DOHH2 (cell line): ENCODE data around the gene TMEM266.

Experiments used
- H3F3A ChIP-seq: fragments of 200-600 bp; sonication (generic), shearing (Covaris generic); 2 replicates; pipeline ENCODE4 v1.6.0; 2016; ENCODE audit warnings: antibody characterized with exemption, mild to moderate bottlenecking; ENCODE audit not compliant: control insufficient read depth, insufficient read depth
- H3K27ac ChIP-seq: fragments of 200-600 bp; sonication (generic); 2 replicates; pipeline ENCODE4 v1.5.1; 2014; ENCODE audit warnings: low read depth, mild to moderate bottlenecking, low read length, moderate library complexity
- H3K27me3 ChIP-seq: fragments of 200-600 bp; sonication (generic); 2 replicates; pipeline ENCODE4 v1.6.1; 2014; ENCODE audit warnings: mild to moderate bottlenecking, low read length, mixed read lengths; ENCODE audit not compliant: control insufficient read depth
- H3K36me3 ChIP-seq: fragments of 200-600 bp; sonication (generic); 2 replicates; pipeline ENCODE4 v1.6.1; 2014; ENCODE audit warnings: mild to moderate bottlenecking, low read length, moderate library complexity, mixed read lengths; ENCODE audit not compliant: control insufficient read depth
- H3K4me1 ChIP-seq: fragments of 200-600 bp; sonication (generic); 2 replicates; pipeline ENCODE4 v1.6.1; 2014; ENCODE audit warnings: mild to moderate bottlenecking, low read length, mixed read lengths; ENCODE audit not compliant: control insufficient read depth
- H3K4me2 ChIP-seq: fragments of 200-600 bp; sonication (generic); 2 replicates; pipeline ENCODE4 v1.6.0; 2014; ENCODE audit warnings: mild to moderate bottlenecking, low read length, moderate library complexity
- H3K4me3 ChIP-seq: fragments of 200-600 bp; sonication (generic); 2 replicates; pipeline ENCODE4 v1.5.1; 2014; ENCODE audit warnings: mild to moderate bottlenecking, low read length, mixed read lengths
- H3K79me2 ChIP-seq: fragments of 200-600 bp; sonication (generic); 2 replicates; pipeline ENCODE4 v1.6.1; 2014; ENCODE audit warnings: mild to moderate bottlenecking, low read length, mixed read lengths; ENCODE audit not compliant: control insufficient read depth
- H3K9me2 ChIP-seq: fragments of 200-600 bp; sonication (generic); replicated peaks from 2 replicates; pipeline ENCODE4 v1.6.1; 2014; ENCODE audit warnings: mild to moderate bottlenecking, low read length, mixed read lengths; ENCODE audit not compliant: control insufficient read depth
- H3K9me3 ChIP-seq: fragments of 200-600 bp; sonication (generic); 2 replicates; pipeline ENCODE4 v1.6.1; 2014; ENCODE audit warnings: antibody characterized with exemption, low read length, mixed read lengths; ENCODE audit not compliant: control insufficient read depth, insufficient read depth
- H4K20me1 ChIP-seq: fragments of 200-600 bp; sonication (generic); 2 replicates; pipeline ENCODE4 v1.6.0; 2014; ENCODE audit warnings: low read depth, mild to moderate bottlenecking, antibody characterized with exemption, low read length, moderate library complexity; ENCODE audit not compliant: control insufficient read depth, insufficient read depth
- CTCF ChIP-seq: fragments of 200-600 bp; sonication (generic); IDR thresholded peaks from one replicate; pipeline ENCODE4 v1.5.1; 2014; ENCODE audit warnings: antibody characterized with exemption, mild to moderate bottlenecking, low read depth, low read length; ENCODE audit not compliant: poor library complexity, severe bottlenecking
- EZH2phosphoT487 ChIP-seq: fragments of 200-600 bp; sonication (generic); IDR thresholded peaks from 2 replicates; pipeline ENCODE4 v1.6.1; 2017; ENCODE audit warnings: borderline replicate concordance, mild to moderate bottlenecking, antibody characterized with exemption, low read length, moderate library complexity, mixed read lengths

The TMEM266 gene

DNA sequence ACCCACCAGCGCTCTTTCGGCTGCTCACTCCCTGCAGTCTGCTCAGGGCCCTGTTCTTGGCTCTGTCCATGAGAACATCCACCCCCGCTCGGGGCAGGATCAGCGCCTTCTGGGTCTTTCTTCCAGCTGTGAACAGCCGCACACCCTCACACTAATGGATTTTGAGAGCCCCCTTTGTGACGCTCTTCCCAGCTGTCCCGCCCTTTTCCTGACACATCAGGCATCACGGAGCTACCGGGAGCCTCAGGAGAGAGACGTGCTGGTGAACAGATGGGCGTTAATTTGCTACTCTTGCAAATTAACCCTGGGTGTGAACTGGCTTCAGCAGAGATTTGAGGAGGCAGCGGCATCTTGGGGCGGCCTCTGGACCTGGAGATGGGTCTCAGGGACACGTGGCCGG is 113.0 kb downstream of the TMEM266 start:
- Histone ChIP-seq H4K20me1 (no peaks in the 10 kb centered on the region), H3K4me3 (no peak overlapping the region), H3F3A (no peaks in the 10 kb centered on the region), H3K9me2 (no peaks in the 10 kb centered on the region), H3K27me3 (no peaks in the 10 kb centered on the region), H3K27ac (no peak overlapping the region), H3K36me3 (no peaks in the 10 kb centered on the region), H3K79me2 (no peaks in the 10 kb centered on the region), H3K9me3 (no peaks in the 10 kb centered on the region), H3K4me2 (no peak overlapping the region), H3K4me1 (no peaks in the 10 kb centered on the region; the same call in 1 of the 2 replicates)
- TF ChIP-seq EZH2phosphoT487 (no peak), CTCF (no peak)

DNA sequence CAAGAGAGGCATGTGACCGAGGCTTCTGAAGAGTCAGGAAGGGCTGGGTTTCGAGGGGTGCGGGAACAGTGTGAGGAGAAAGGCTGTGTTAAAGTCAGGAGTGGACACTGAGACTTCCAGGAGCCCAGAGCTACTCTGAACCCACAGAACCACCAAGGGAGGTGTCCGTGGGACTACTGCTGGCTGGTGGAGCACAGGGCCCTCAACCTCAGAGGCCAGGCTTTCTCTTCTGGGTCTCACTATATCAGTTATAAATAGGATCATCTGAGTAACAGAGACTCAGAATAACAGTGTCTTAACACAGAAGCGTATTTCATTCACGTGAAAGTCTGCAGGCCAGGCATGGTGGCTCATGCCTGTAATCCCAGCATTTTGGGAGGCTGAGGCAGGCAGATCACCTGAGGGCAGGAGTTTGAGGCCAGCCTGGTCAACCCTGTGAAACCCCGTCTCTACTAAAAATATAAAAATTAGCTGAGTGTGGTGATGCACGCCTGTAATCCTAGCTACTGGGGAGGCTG is 113.6 kb downstream of the TMEM266 start:
- H3K79me2 ChIP-seq = no peaks in the 10 kb centered on the region
- no peak overlapping the region for H3K4me2 ChIP-seq
- H3K4me1 ChIP-seq = no peaks in the 10 kb centered on the region; the same call in 1 of the 2 replicates
- no peaks in the 10 kb centered on the region for H3K36me3 ChIP-seq
- no peaks in the 10 kb centered on the region for H3K9me3 ChIP-seq
- no peaks in the 10 kb centered on the region for H4K20me1 ChIP-seq
- TF ChIP-seq EZH2phosphoT487 = no peak
- no peak for TF ChIP-seq CTCF
- H3K9me2 ChIP-seq = no peaks in the 10 kb centered on the region
- no peaks in the 10 kb centered on the region for H3F3A ChIP-seq
- no peaks in the 10 kb centered on the region for H3K27me3 ChIP-seq
- no peak overlapping the region for H3K27ac ChIP-seq
- H3K4me3 ChIP-seq = no peak overlapping the region

DNA sequence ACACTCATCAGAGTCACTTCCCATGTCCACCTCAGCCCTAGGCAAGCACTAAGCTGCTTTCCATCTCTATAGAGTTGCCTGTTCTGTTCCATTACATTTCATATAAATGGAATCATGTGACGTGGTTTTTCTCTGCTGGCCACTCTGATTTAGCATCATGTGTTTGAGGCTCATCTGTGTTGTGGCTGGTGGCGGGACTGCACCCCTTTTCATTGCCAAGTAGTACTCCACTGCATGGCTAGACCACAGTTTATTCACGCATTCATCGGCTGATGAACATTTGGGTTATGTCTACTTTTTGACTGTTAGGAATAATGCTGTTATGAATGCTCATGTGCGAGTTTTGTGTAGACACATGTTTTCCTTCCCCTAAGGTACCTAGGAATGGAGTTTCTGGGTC is 114.9 kb downstream of the TMEM266 start:
- Histone ChIP-seq H3K4me3 (no peak overlapping the region), H3K4me1 (no peaks in the 10 kb centered on the region)
- no peak for TF ChIP-seq EZH2phosphoT487

DNA sequence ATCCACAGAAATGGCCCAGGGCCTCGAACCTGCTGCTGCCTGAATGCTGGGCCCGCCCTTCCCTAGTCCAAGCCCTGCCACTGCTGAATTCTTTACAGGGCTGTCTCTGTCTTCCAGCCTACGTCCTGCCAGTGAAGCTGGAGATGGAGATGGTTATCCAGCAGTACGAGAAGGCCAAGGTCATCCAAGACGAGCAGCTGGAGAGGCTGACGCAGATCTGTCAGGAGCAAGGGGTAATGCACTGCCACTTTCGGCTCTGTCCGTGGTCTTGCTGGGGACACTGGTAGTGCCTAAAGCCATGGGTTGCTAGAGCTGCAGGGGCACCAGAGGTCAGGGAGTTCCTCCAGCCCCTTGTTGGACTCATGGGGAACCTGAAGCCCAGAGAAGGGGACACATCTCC is 115.7 kb downstream of the TMEM266 start:
- Histone ChIP-seq H3K9me2 (no peaks in the 10 kb centered on the region), H3K27me3 (no peaks in the 10 kb centered on the region), H3K4me1 (no peaks in the 10 kb centered on the region), H3K27ac (no peak overlapping the region), H3K4me3 (no peak overlapping the region), H3K4me2 (no peak overlapping the region), H4K20me1 (no peaks in the 10 kb centered on the region), H3K9me3 (no peaks in the 10 kb centered on the region), H3K79me2 (no peaks in the 10 kb centered on the region), H3K36me3 (no peaks in the 10 kb centered on the region), H3F3A (no peaks in the 10 kb centered on the region)
- TF ChIP-seq EZH2phosphoT487 (no peak), CTCF (no peak)

More for the DNA sequence above, 114.9 kb downstream of the TMEM266 start:
- Histone ChIP-seq H3K27me3 (no peaks in the 10 kb centered on the region), H3F3A (no peaks in the 10 kb centered on the region), H3K9me3 (no peaks in the 10 kb centered on the region), H3K79me2 (no peaks in the 10 kb centered on the region), H3K27ac (no peak overlapping the region), H3K4me2 (no peak overlapping the region), H4K20me1 (no peaks in the 10 kb centered on the region), H3K9me2 (no peaks in the 10 kb centered on the region), H3K36me3 (no peaks in the 10 kb centered on the region)
